Hepatocyte (in vitro differentiated cells): ENCODE measurements around the gene RTF1.

Experiments used
- CTCF ChIP-seq: fragments of 200-600 bp; sonication (generic); IDR thresholded peaks from 2 replicates; pipeline ENCODE4 v1.5.1; 2016; ENCODE audit warnings: antibody characterized with exemption, mild to moderate bottlenecking; ENCODE audit not compliant: poor library complexity
- EZH2phosphoT487 ChIP-seq: fragments of 200-600 bp; sonication (generic); IDR thresholded peaks from one replicate; pipeline ENCODE4 v1.6.1; 2018; ENCODE audit warnings: antibody characterized with exemption, mild to moderate bottlenecking, low read depth, moderate library complexity; ENCODE audit not compliant: unreplicated experiment, severe bottlenecking

GRCh38 chr15:41505776-41506175, 88.9 kb downstream of the RTF1 start:
- TF ChIP-seq CTCF = no peak
- no peak for TF ChIP-seq EZH2phosphoT487
